Transverse colon (tissue), 4 donors: ENCODE results near the gene GDPD5.

Source experiments
- CTCF ChIP-seq, 5 experiments: fragments of 200-600 bp in 3 of 5; fragments of 450-650 bp in 2 of 5; sonication (generic) in 3 of 5; IDR thresholded peaks; 1 replicate in 2 of 5; 2 replicates in 3 of 5; pipeline ENCODE4 v1.5.1; 2016 to 2017; ENCODE audit warnings: antibody characterized with exemption in 5 of 5, inconsistent platforms in 3 of 5, mild to moderate bottlenecking in 2 of 5, moderate library complexity in 1 of 5
- EP300 ChIP-seq: sonication (generic); formaldehyde crosslinking; IDR thresholded peaks from one replicate; pipeline ENCODE4 v1.6.1; 2017; ENCODE audit warnings: antibody characterized with exemption, low read depth
- POLR2A ChIP-seq: fragments of 450-650 bp; IDR thresholded peaks from one replicate; pipeline ENCODE4 v1.6.1; 2016; ENCODE audit warnings: antibody characterized with exemption, mild to moderate bottlenecking, moderate library complexity
- POLR2AphosphoS5 ChIP-seq, 3 donors: sonication (generic); formaldehyde crosslinking; IDR thresholded peaks; one replicate each; pipeline ENCODE4 v1.6.1; 2016; ENCODE audit warnings: antibody characterized with exemption in 3 of 3

- TF ChIP-seq CTCF (IDR thresholded peaks at IDR 0.05) (no peak), POLR2AphosphoS5 (IDR thresholded peaks at IDR 0.05) (no peak), POLR2A (no peak), EP300 (no peak)
Measured at GRCh38 chr11:75505916-75506692, 19.6 kb downstream of the GDPD5 start.
